Bronchial epithelial cell (primary cell): ENCODE results near the gene AGBL1. TPM values are rescaled to one million over a fixed set of nuclear protein-coding genes. Genes with fewer than 3 reads are reported as not detected.

Source experiments
- DNase-seq: peaks from one replicate; pipeline ENCODE4 v3.0.0-alpha.2; 2010; ENCODE audit warnings: low read depth
- FAIRE-seq: peaks from 2 replicates; lab custom pipeline; 2011; peaks lifted over from hg19 to GRCh38; lab: Jason Lieb, UNC
- H3K27me3 ChIP-seq: 2 replicates; pipeline ENCODE4 v1.5.1; 2011; ENCODE audit warnings: low read length; ENCODE audit not compliant: control insufficient read depth, insufficient read depth
- H3K36me3 ChIP-seq: 2 replicates; pipeline ENCODE4 v1.5.1; 2011; ENCODE audit warnings: low read length; ENCODE audit not compliant: control insufficient read depth, insufficient read depth
- H3K4me3 ChIP-seq: 2 replicates; pipeline ENCODE4 v1.5.1; 2011; ENCODE audit warnings: mild to moderate bottlenecking, low read depth, low read length, control low read depth
- total RNA-seq: library from RNA; depleted of rRNA; stranded (reverse); fragments of >200 nt; gene quantifications from 2 replicates; pipeline ENCODE4 v1.2.1, GENCODE V29; 2014
- TF ChIP-seq, protein P1 (sequence below): IDR thresholded peaks from 2 replicates; pipeline ENCODE4 v1.5.1; 2011; ENCODE audit warnings: mild to moderate bottlenecking, moderate library complexity, low read length, control low read depth, inconsistent platforms; ENCODE audit not compliant: insufficient read depth, severe bottlenecking

Gene AGBL1
- total RNA-seq, 1 donor from 2014 or later = not detected

DNA sequence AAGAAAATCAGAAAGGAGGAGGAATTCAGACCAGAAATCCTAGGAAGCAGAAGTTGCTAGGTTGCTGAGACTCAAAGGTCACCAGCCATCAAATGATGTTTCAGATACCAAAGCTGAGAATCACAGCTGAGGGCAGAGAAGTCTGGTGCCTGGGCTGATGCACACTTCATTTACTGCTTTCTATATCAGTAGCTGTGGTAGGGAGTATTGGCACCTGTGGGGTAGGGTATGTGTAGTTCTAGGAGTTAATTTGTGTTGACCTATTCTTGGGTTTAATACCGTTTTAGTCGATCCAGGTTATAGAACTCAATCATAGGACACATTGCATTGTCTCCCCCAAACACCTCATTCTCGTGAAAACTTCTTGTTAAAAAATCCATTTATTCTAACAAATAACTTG, 529.6 kb downstream of the AGBL1 start:
- Histone ChIP-seq H3K36me3 (no peaks in the 10 kb centered on the region), H3K4me3 (no peak overlapping the region), H3K27me3 (no peaks in the 10 kb centered on the region)
- DNase-seq = no peak
- TF ChIP-seq, protein P1, sequence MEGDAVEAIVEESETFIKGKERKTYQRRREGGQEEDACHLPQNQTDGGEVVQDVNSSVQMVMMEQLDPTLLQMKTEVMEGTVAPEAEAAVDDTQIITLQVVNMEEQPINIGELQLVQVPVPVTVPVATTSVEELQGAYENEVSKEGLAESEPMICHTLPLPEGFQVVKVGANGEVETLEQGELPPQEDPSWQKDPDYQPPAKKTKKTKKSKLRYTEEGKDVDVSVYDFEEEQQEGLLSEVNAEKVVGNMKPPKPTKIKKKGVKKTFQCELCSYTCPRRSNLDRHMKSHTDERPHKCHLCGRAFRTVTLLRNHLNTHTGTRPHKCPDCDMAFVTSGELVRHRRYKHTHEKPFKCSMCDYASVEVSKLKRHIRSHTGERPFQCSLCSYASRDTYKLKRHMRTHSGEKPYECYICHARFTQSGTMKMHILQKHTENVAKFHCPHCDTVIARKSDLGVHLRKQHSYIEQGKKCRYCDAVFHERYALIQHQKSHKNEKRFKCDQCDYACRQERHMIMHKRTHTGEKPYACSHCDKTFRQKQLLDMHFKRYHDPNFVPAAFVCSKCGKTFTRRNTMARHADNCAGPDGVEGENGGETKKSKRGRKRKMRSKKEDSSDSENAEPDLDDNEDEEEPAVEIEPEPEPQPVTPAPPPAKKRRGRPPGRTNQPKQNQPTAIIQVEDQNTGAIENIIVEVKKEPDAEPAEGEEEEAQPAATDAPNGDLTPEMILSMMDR = no peak
- FAIRE-seq = no peak

DNA sequence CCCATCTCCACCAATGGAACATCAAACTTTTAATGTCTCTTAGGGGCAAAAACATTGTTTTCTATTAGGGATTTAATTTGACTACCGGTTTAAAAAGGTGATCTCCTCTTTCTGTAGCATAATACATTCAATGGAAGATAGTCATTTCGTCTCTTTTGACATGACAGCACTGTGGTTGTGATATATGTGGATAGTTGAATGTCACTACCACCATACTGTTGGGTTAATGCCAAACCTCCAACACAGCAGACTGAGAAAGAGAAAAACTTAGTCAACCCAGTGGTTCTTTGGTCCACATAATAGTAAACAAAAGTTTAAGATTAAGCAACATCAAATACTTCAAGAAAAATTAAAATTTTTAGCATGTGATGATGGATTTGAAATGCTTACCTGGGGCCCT, 530.4 kb downstream of the AGBL1 start:
- TF ChIP-seq, protein P1 = no peak
- DNase-seq (no peak), FAIRE-seq (no peak)
- Histone ChIP-seq H3K36me3 (no peaks in the 10 kb centered on the region), H3K4me3 (no peak overlapping the region), H3K27me3 (no peaks in the 10 kb centered on the region)

DNA sequence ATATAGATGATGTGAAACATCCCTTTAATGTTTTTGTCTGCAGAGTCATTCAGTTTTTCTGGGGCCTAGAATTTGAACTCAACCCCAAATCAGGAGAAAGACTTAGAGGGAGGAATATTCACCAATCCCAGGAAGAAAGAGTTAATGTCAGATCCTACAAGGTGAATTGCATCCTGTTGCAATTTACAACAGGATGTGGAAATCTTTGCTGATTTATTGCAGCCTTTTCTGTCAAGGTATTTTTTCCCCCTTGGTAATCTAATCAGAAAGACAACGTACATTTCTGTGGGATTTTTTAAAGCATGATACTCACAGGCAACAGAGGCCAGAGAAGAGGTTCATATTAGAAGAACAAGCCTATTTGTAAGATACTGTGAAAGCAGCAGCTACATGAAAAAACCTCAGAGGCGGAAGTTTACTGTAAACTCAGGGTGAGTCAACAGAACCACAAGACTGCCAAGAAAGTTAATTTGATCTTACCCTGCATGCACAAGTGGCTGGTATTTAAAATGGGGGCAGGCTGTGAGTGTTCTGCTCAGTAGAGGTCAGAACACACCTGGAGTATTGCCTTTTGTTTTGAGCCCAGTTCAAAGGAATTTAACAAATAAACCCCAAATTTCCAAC, 531.9 kb downstream of the AGBL1 start:
- peak; percentile 68 for FAIRE-seq

DNA sequence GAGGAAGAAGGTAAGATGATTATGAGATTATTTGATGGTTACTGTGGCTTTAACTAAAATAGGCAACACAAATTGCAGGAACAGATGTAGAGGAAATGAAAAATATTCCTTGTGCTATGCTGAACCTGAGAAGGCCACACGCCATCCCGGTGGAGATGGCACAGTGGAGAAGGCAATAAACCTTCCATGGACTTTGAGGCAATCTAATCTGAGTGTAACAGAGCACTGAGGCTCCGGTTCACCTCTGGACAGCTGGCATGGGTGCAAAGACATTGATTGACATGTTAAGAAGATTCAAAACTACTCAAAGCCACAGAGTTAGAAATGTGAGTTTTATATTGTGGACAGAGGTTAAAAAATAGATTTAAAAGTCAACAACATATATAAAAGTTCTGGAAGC, 535.7 kb downstream of the AGBL1 start:
- FAIRE-seq = no peak
- DNase-seq = no peak
- H3K4me3 ChIP-seq = no peak overlapping the region
- no peaks in the 10 kb centered on the region for H3K27me3 ChIP-seq
- TF ChIP-seq, protein P1 = no peak
- no peaks in the 10 kb centered on the region for H3K36me3 ChIP-seq

More for the DNA sequence above, 531.9 kb downstream of the AGBL1 start:
- Histone ChIP-seq H3K36me3 (no peaks in the 10 kb centered on the region), H3K4me3 (no peak overlapping the region), H3K27me3 (no peaks in the 10 kb centered on the region)
- DNase-seq = peak; percentile 93
- TF ChIP-seq, protein P1 = no peak

DNA sequence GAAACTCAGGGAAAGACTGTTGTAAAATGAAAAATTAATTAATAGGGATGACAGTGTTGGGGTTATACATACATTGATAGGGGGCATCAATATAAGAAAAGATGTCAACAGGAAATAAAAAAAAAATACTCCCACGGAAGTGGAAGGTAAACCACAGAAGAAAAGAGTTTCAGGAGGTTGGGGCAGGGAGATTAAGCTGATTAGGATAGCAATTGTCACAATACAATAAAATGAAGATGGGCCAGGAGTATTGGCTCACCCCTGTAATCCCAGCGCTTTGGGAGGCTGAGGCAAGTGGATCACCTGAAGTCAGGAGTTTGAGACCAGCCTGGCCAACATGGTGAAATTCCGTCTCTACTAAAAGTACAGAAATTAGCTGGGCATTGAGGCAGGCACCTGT, 536.1 kb downstream of the AGBL1 start:
- Histone ChIP-seq H3K4me3 (no peak overlapping the region), H3K36me3 (no peaks in the 10 kb centered on the region), H3K27me3 (no peaks in the 10 kb centered on the region)
- DNase-seq (no peak), FAIRE-seq (no peak)
- TF ChIP-seq, protein P1 = no peak

DNA sequence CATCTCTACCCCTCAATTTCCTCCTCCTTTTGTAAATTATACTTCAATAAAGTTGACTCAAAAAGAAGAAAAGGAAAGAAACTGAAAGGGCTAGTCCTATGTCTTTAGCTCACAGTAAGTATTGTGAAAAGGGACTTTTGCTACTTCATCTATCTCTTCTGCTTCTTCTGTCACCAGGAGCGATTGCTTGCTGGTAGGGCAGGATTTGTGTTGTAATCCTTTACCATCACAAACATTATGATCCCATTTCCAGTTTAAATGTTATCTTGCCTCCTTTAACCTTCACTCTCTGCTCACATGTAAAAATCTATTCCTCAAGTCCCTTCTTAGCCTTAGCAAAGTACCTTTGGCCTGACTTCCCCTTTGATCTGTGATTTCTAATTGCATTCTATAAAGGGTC, 537.1 kb downstream of the AGBL1 start:
- H3K36me3 ChIP-seq = no peaks in the 10 kb centered on the region
- DNase-seq (no peak), FAIRE-seq (peak; percentile 18)
- no peak overlapping the region for H3K4me3 ChIP-seq
- TF ChIP-seq, protein P1 = no peak
- H3K27me3 ChIP-seq = no peaks in the 10 kb centered on the region
